ENCODE data around the gene MNX1. TPM values are rescaled to one million over a fixed set of nuclear protein-coding genes. Genes with fewer than 3 reads are reported as not detected.
A peak's percentile ranks its signal among the peaks of the same experiment; 100 is the strongest.

MNX1 gene
- total and polyA plus RNA-seq, 5 donors from 2014 or later = 0.67 TPM; not detected in 4

DNA sequence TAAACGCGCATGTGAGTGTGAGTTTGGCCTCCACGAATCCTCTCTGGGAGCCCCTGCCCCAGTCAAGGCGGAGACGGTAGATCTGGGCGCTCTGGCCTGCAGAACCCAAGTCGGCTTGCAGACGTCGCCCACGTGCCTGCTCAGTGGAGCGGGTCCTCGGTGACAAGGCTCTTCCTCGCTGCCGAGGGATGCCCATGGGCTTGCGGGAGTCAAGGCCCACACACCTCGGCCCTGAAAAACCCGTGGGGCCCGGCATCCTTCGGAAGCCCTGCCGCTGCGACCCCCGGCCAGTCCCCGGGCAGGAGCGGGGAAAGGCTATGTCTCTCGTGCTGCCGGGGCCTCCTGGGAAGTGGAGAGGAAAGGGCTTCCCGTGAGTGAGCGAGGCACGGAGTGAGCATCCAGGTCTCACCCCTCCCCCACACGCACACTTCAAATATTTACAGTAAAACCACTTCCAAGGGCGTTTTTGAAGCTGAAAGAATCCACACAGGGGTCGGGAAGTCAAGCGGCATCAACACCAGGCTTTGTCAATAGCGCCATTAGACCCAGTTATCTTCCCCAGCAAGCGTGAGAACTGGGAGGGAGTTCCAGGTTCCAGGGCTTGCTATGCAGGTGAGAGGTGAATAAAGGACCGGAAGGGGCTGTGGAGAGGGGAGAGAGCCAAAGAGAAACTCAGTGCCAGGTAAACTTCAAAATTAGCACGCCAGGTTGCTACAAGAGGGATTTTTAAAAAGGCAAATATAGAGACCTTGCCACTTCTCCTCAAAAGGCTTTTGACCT is 1.1 kb upstream of the MNX1 start:
- DNase-seq (no peak), ATAC-seq (ENCODE audit: low read depth in 2 of 2) (no peak)
- Mint-ChIP-seq H3K36me3 (no peaks in the 10 kb centered on the region), H3K4me1 (peaks cover 0 to 23% (median 13%) of the 10 kb centered on the region in 4 donors), H3K4me3 (peak overlapping the region; percentile 34 to 66 (median 65)), H3K9me3 (peaks cover 0 to 2% (median 0%) of the 10 kb centered on the region in 7 donors), H3K27ac (peak overlapping the region in 1 of 3 donors; percentile 48), H3K27me3 (peaks cover 81% of the 10 kb centered on the region)
- Histone ChIP-seq H3K9me3 (ENCODE audit: control insufficient read depth in 2 of 2, low read length in 2 of 2) (no peaks in the 10 kb centered on the region), H3K4me3 (ENCODE audit: low read depth, low read length) (no peak overlapping the region), H3K27me3 (ENCODE audit: control insufficient read depth, insufficient read depth, low read length) (peaks cover 36% of the 10 kb centered on the region), H3K27ac (ENCODE audit: insufficient read depth, low read length, poor library complexity, severe bottlenecking) (no peak overlapping the region), H3K4me1 (ENCODE audit: control insufficient read depth, insufficient read depth, low read length, poor library complexity, severe bottlenecking) (peaks cover 19% of the 10 kb centered on the region), H3K36me3 (ENCODE audit: control insufficient read depth, insufficient read depth, low read length) (no peaks in the 10 kb centered on the region)

DNA sequence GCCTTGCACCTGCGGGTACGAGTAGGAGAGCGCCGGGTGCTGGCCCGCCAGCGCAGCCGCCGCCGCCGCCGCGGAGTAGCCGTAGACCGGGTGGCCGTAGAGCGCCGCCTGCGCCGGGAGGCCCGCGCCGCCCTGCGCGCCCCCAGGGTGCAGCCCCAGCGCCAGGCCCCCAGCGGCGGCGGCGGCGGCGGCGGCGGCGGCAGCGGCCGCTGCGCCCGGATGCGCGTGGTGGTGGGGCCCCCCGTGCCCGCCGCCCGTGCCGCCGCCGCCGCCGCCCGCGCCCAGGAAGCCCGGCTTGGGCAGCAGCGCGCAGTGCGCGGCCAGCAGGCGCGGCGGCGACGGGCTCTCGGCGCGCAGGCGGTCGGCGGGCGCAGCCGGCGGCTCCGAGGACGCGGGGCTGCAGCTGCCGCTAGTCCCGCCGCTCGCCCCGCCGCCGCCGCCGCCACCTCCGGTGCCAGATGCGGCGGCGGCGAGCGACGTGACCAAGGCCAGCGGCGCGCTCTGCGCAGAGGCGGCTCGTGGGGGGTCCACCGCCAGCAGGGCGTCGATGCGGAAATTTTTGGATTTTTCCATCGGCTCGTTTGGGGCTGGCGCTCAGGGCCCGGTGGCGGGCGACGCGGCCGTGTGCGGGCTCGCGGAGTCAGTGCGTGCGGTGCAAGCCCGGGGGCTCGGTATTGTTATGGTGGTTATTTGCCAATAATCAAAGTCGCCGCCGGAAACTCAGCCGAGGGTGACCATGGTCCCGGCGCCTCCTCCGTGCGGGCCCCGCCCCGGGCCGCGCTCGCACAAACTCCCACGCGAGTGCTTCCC is 480 bp downstream of the MNX1 start:
- H3K9me3 Mint-ChIP-seq = peaks cover 0 to 2% (median 0%) of the 10 kb centered on the region in 7 donors
- no peaks in the 10 kb centered on the region for H3K36me3 Mint-ChIP-seq
- Histone ChIP-seq H3K4me3 (ENCODE audit: low read depth, low read length) (no peak overlapping the region), H3K36me3 (ENCODE audit: control insufficient read depth, insufficient read depth, low read length) (no peaks in the 10 kb centered on the region), H3K27me3 (ENCODE audit: control insufficient read depth, insufficient read depth, low read length) (peaks cover 29% of the 10 kb centered on the region), H3K9me3 (ENCODE audit: control insufficient read depth in 2 of 2, low read length in 2 of 2) (no peaks in the 10 kb centered on the region), H3K4me1 (ENCODE audit: control insufficient read depth, insufficient read depth, low read length, poor library complexity, severe bottlenecking) (peaks cover 21% of the 10 kb centered on the region), H3K27ac (ENCODE audit: insufficient read depth, low read length, poor library complexity, severe bottlenecking) (no peak overlapping the region)
- H3K4me1 Mint-ChIP-seq = peaks cover 0 to 20% (median 9%) of the 10 kb centered on the region in 4 donors
- H3K27ac Mint-ChIP-seq = no peak overlapping the region
- DNase-seq (no peak), ATAC-seq (ENCODE audit: low read depth in 2 of 2) (peak in 1 of 2 donors; percentile 6)
- H3K27me3 Mint-ChIP-seq = peaks cover 76% of the 10 kb centered on the region
- peak overlapping the region in 1 of 4 donors; percentile 56 for H3K4me3 Mint-ChIP-seq

DNA sequence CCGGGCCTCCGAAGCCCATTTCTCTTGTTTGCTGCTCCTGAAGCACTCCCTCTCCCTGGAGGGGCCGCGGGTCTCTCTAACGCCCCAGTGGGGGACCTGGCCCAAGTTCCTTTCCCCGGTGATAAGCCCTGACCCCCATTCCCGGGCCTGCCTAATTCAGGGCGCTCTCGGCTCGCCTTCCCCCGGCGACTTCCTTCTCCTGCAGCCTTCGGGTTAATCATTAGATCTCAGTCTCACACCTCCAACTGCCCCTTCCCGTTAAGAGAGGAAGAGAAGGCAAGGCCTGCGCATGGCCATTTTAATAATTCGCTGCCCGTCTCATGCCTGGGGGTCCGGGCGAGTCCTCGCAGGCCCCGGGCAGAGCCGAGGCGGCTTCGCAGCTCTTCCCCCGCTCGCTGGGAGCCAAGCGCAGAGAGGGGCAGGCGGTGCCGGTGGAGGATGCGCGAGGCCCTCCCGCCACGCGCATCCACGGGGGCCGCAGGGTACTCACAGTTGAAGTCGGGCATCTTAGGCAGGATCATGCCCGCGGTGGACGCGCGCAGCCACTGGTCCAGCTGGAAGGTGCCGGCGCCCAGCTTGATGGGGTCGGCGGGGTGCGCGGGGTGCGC is 1.2 kb downstream of the MNX1 start:
- Mint-ChIP-seq H3K9me3 (peaks cover 0 to 2% (median 0%) of the 10 kb centered on the region in 7 donors), H3K4me1 (peaks cover 0 to 28% (median 13%) of the 10 kb centered on the region in 4 donors), H3K27me3 (peaks cover 78% of the 10 kb centered on the region), H3K4me3 (peak overlapping the region in 3 of 4 donors; percentile 4 to 63 (median 56)), H3K27ac (no peak overlapping the region), H3K36me3 (no peaks in the 10 kb centered on the region)
- Histone ChIP-seq H3K27ac (ENCODE audit: insufficient read depth, low read length, poor library complexity, severe bottlenecking) (no peak overlapping the region), H3K4me1 (ENCODE audit: control insufficient read depth, insufficient read depth, low read length, poor library complexity, severe bottlenecking) (peaks cover 29% of the 10 kb centered on the region), H3K9me3 (ENCODE audit: control insufficient read depth in 2 of 2, low read length in 2 of 2) (no peaks in the 10 kb centered on the region), H3K36me3 (ENCODE audit: control insufficient read depth, insufficient read depth, low read length) (no peaks in the 10 kb centered on the region), H3K4me3 (ENCODE audit: low read depth, low read length) (no peak overlapping the region), H3K27me3 (ENCODE audit: control insufficient read depth, insufficient read depth, low read length) (peaks cover 27% of the 10 kb centered on the region)
- DNase-seq (no peak), ATAC-seq (ENCODE audit: low read depth in 2 of 2) (no peak)

DNA sequence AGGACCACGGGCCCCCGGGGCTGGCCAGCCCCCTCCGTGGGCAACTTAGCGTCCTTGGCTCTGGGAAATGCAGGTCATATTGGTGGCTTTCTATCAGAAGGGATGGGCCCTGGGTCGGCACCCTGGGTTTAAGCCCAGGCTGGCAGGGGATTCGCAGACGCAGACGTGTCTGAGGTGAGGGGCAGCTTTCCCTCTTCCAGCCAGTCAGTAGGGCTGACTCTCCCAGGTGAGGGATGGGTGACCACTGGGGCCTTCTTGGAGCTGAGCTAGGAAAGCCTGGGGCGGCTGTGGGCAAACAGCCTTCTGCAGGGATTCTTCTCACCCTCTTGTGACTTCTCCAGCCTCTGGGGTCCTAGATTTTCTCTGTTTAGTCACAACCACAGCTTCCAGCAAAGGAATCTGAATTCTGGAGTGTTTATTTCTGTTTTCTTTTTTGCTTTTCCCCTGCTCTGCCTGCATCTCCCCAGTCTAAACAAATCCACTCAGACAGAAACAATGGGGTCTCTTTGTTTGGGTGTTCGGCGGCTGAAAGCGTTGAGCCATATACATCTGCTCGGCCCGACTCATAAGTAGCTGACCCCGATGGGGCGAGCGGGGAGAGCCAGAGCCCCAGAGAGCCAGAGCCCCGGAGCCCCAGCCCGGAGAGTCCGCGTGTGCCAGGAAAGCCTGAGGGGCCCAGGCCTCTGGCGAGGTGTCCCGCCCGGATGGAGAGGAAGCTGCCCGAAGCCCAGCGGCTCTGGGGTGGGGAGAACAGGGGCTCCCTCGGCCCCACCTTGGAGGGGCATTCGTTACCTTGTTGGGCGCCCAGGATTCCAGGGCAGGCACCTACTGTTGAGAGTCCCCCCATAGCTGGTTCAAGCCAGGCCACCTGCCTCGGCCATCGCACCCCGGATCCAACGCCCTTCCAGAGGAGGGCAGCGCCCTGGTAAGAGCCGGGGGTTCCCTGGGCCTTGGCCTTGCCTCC is 2.0 kb downstream of the MNX1 start:
- peaks cover 78% of the 10 kb centered on the region for H3K27me3 Mint-ChIP-seq
- peaks cover 0 to 33% (median 13%) of the 10 kb centered on the region in 4 donors for H3K4me1 Mint-ChIP-seq
- H3K4me3 Mint-ChIP-seq = peak overlapping the region in 3 of 4 donors; percentile 33 to 63 (median 39)
- no peak for DNase-seq
- H3K27ac ChIP-seq (ENCODE audit: insufficient read depth, low read length, poor library complexity, severe bottlenecking) = no peak overlapping the region
- ATAC-seq (ENCODE audit: low read depth in 2 of 2) = no peak
- peaks cover 24% of the 10 kb centered on the region for H3K27me3 ChIP-seq (ENCODE audit: control insufficient read depth, insufficient read depth, low read length)
- H3K4me3 ChIP-seq (ENCODE audit: low read depth, low read length) = no peak overlapping the region
- no peak overlapping the region for H3K27ac Mint-ChIP-seq
- no peaks in the 10 kb centered on the region for H3K36me3 ChIP-seq (ENCODE audit: control insufficient read depth, insufficient read depth, low read length)
- peaks cover 30% of the 10 kb centered on the region for H3K4me1 ChIP-seq (ENCODE audit: control insufficient read depth, insufficient read depth, low read length, poor library complexity, severe bottlenecking)
- H3K9me3 ChIP-seq (ENCODE audit: control insufficient read depth in 2 of 2, low read length in 2 of 2) = no peaks in the 10 kb centered on the region
- H3K36me3 Mint-ChIP-seq = no peaks in the 10 kb centered on the region
- H3K9me3 Mint-ChIP-seq = peaks cover 0 to 2% (median 0%) of the 10 kb centered on the region in 7 donors

DNA sequence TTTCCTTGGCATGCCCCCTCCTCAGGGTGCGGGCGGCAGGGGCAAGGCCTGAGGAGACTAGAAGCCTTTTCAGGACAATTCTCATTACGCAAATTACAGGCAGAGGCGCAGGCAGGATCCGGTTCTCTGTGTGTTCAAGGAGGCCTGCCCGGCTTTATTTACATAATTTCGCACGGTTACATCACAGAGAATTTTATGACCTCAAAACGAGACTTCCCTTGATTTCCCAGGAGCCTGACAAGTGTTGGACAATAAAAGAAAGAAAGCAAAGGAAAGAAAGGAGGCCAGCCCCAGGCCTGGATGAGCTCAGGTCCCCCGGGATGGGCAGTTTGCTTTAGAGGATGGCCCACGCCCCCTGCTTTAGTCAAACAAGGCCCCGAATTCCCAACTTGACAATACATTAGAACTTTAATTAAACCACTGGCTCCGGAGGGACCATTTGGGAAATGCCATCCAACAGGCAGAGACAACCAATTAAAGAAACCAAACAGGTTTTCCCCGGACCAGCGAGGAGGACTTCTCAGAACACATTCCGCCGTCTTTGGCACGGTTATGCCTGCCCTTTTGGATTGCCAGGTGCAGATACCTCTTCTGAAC is 2.9 kb downstream of the MNX1 start:
- H3K4me3 Mint-ChIP-seq = peak overlapping the region in 2 of 4 donors; percentile 29 to 35

DNA sequence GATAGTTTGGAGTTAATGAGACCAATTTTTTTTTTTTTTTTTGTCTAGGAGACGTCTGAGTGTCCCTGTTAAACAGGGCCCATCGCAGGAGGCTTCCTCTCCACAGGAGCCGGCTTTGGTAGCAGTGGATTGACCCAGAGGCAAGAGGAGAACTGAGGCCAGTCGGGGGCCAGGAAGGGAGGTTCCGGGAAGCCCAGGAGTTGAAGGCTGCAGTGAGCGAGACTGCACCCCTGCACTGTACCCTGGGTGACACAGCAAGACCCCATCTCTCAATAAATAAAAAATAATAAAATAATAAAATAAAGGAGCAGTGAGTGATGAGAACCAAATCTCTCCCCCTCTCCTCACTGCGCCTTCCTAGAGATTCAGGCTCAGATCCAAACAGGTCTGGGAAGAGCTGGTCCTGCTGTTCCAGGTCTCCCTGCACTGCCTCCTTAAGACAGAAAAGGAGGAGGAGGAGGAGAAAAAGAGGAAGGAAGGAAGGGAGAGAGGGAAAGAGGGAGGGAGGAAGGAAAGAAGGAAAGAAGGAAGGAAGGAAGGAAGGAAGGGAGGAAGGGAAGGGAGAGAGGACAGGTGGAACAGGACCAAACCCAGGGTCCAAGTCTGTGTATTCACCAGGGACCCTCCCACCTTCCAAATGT is 3.5 kb downstream of the MNX1 start:
- Histone ChIP-seq H3K36me3 (ENCODE audit: control insufficient read depth, insufficient read depth, low read length) (no peaks in the 10 kb centered on the region), H3K27ac (ENCODE audit: insufficient read depth, low read length, poor library complexity, severe bottlenecking) (no peak overlapping the region), H3K27me3 (ENCODE audit: control insufficient read depth, insufficient read depth, low read length) (peaks cover 14% of the 10 kb centered on the region), H3K4me3 (ENCODE audit: low read depth, low read length) (no peak overlapping the region), H3K4me1 (ENCODE audit: control insufficient read depth, insufficient read depth, low read length, poor library complexity, severe bottlenecking) (peaks cover 33% of the 10 kb centered on the region), H3K9me3 (ENCODE audit: control insufficient read depth in 2 of 2, low read length in 2 of 2) (no peaks in the 10 kb centered on the region)
- Mint-ChIP-seq H3K4me3 (peak overlapping the region in 1 of 4 donors; percentile 35), H3K9me3 (peaks cover 0 to 2% (median 0%) of the 10 kb centered on the region in 7 donors), H3K27ac (no peak overlapping the region), H3K4me1 (peaks cover 0 to 34% (median 13%) of the 10 kb centered on the region in 4 donors), H3K36me3 (no peaks in the 10 kb centered on the region), H3K27me3 (peaks cover 71% of the 10 kb centered on the region)
- DNase-seq (no peak), ATAC-seq (ENCODE audit: low read depth in 2 of 2) (no peak)

More for the DNA sequence above, 2.9 kb downstream of the MNX1 start:
- H3K27ac Mint-ChIP-seq = no peak overlapping the region
- H3K9me3 ChIP-seq (ENCODE audit: control insufficient read depth in 2 of 2, low read length in 2 of 2) = no peaks in the 10 kb centered on the region
- peaks cover 0 to 33% (median 13%) of the 10 kb centered on the region in 4 donors for H3K4me1 Mint-ChIP-seq
- no peak overlapping the region for H3K27ac ChIP-seq (ENCODE audit: insufficient read depth, low read length, poor library complexity, severe bottlenecking)
- H3K36me3 ChIP-seq (ENCODE audit: control insufficient read depth, insufficient read depth, low read length) = no peaks in the 10 kb centered on the region
- no peak for ATAC-seq (ENCODE audit: low read depth in 2 of 2)
- peaks cover 72% of the 10 kb centered on the region for H3K27me3 Mint-ChIP-seq
- no peaks in the 10 kb centered on the region for H3K36me3 Mint-ChIP-seq
- peaks cover 32% of the 10 kb centered on the region for H3K4me1 ChIP-seq (ENCODE audit: control insufficient read depth, insufficient read depth, low read length, poor library complexity, severe bottlenecking)
- DNase-seq = no peak
- H3K4me3 ChIP-seq (ENCODE audit: low read depth, low read length) = no peak overlapping the region
- H3K27me3 ChIP-seq (ENCODE audit: control insufficient read depth, insufficient read depth, low read length) = peaks cover 16% of the 10 kb centered on the region
- peaks cover 0 to 2% (median 0%) of the 10 kb centered on the region in 7 donors for H3K9me3 Mint-ChIP-seq

Data from CD4-positive, CD25-positive, alpha-beta regulatory T cell (primary cell).